Adrenal gland (tissue), 12 donors: Measurements from ENCODE around the gene PNPO. TPM values are rescaled to one million over a fixed set of nuclear protein-coding genes. Genes with fewer than 3 reads are reported as not detected.

Experiments used
- DNase-seq, 7 donors: peaks; one replicate each; pipeline ENCODE4 v3.0.0-alpha.2; 2019 to 2020
- H3K27ac ChIP-seq, 5 donors: fragments of 200-600 bp; sonication (generic) in 4 of 5; 1 replicate in 3 of 5; 2 replicates in 2 of 5; pipeline versions ENCODE4 v1.5.1 to v1.8.0; 2016 to 2020; ENCODE audit warnings: mild to moderate bottlenecking in 1 of 5
- H3K27me3 ChIP-seq: fragments of 200-600 bp; 2 replicates; pipeline ENCODE4 v1.8.0; 2021
- H3K36me3 ChIP-seq, 2 donors: fragments of 200-600 bp; replicated peaks in 1 of 2; 1 replicate in 1 of 2; 2 replicates in 1 of 2; pipeline versions ENCODE4 v1.5.1 to v1.8.0; 2018 to 2022
- H3K4me1 ChIP-seq, 2 donors: fragments of 200-600 bp; replicated peaks in 1 of 2; 1 replicate in 1 of 2; 2 replicates in 1 of 2; pipeline versions ENCODE4 v1.5.1 to v1.8.0; 2018 to 2021
- H3K4me3 ChIP-seq, 4 donors: fragments of 200-600 bp; sonication (generic) in 3 of 4; one replicate each; pipeline ENCODE4 v1.5.1; 2016 to 2018
- H3K9me3 ChIP-seq, 3 donors: fragments of 200-600 bp; sonication (generic) in 1 of 3; replicated peaks in 1 of 3; 1 replicate in 2 of 3; 2 replicates in 1 of 3; pipeline versions ENCODE4 v1.5.1 to v1.8.0; 2016 to 2021
- POLR2A ChIP-seq, 2 donors: fragments of 450-650 bp; IDR thresholded peaks; one replicate each; pipeline ENCODE4 v1.6.1; 2017; ENCODE audit warnings: antibody characterized with exemption in 2 of 2, mild to moderate bottlenecking in 2 of 2, moderate library complexity in 1 of 2
- WGBS, 4 donors: extraction: QIAGEN DNeasy Blood & Tissue Kit in 2 of 4; methylation state at CpG; one replicate each; pipeline versions ENCODE4 v1.1.5 to v1.1.7; 2013 to 2017; 5-methylcytosine and 5-hydroxymethylcytosine counted together
- intact Hi-C, 2 donors: fragments of 100-400 bp; cut with DNase I; formaldehyde crosslinking; loops; one replicate each; pipeline versions ENCODE4 v1.14.1 to v1.15.0; 2022 to 2023
- polyA plus RNA-seq, 3 donors: library from polyadenylated mRNA; stranded (reverse); fragments of 200-250 nt in 2 of 3; fragments of 350-450 nt in 1 of 3; fragmentation: Illumina TruSeq in 1 of 3; extraction: RNeasy Lipid Tissue Mini Kit (QIAGEN cat#74804) in 1 of 3; gene quantifications; one replicate each; pipeline ENCODE4 v1.2.3, GENCODE V29; 2013 to 2014
- total RNA-seq, 9 donors: library from RNA; depleted of rRNA in 4 of 9; stranded (reverse); fragments of >200 nt in 4 of 9; fragments of 120-200 nt in 1 of 9; fragmentation: NEBNext Ultra II Directional in 1 of 9; extraction: Animal tissue kit (Norgen Biotek cat#: 25700) in 1 of 9; gene quantifications; one replicate each; pipeline versions ENCODE4 v1.1.0 to v1.2.4, GENCODE V29; 2013 to 2023
- TF ChIP-seq, protein P1 (sequence below), 6 experiments: fragments of 450-650 bp in 4 of 6; fragments of 200-600 bp in 2 of 6; sonication (generic) in 1 of 6; IDR thresholded peaks; 1 replicate in 5 of 6; 2 replicates in 1 of 6; pipeline versions ENCODE4 v1.5.1 to v1.8.0; 2016 to 2021; ENCODE audit warnings: antibody characterized with exemption in 6 of 6, mild to moderate bottlenecking in 2 of 6, moderate library complexity in 1 of 6
- donor health status: healthy with polysubstance abuse.
- donor health status: Bipolar disorder and iron deficiency.
- donor health status: DM: yes; HTN: yes; CAD: no.
- donor health status: DM: no; HTN: no; CAD: no.
- donor health status: DM: no; HTN: no; CAD: no.
- donor health status: DM: yes; HTN: yes; CAD: no.

PNPO gene
- total and polyA plus RNA-seq, 12 donors, result 19.7 to 91.5 (median 52.4) TPM

DNA sequence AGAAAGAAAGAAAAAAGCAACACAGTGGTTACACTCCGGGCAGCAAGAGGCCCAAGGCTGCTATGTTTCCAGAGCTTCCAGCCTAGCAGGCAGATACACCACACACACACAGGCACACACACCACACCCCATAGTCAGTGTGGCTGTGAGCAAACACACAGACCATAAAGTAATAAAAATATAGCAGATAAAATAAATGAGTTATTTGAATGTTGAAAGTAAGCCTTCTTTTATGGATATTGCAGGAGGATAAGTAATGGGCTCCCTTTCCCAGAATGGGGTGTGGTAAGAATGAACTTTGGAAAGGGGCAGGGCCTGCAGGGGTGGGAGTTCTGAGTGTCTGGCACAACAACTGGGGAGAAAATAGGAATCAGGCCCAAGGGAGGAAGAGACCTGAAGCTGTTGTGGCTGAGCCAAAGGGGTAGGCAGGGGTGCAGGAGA, 24.7 kb downstream of the PNPO start:
- intact Hi-C loops, result loop anchor here in 1 of 2 donors (5.0 kb wide), 1 partner anchor 124 kb away; the partner anchor contains the start of gene SCRN2

DNA sequence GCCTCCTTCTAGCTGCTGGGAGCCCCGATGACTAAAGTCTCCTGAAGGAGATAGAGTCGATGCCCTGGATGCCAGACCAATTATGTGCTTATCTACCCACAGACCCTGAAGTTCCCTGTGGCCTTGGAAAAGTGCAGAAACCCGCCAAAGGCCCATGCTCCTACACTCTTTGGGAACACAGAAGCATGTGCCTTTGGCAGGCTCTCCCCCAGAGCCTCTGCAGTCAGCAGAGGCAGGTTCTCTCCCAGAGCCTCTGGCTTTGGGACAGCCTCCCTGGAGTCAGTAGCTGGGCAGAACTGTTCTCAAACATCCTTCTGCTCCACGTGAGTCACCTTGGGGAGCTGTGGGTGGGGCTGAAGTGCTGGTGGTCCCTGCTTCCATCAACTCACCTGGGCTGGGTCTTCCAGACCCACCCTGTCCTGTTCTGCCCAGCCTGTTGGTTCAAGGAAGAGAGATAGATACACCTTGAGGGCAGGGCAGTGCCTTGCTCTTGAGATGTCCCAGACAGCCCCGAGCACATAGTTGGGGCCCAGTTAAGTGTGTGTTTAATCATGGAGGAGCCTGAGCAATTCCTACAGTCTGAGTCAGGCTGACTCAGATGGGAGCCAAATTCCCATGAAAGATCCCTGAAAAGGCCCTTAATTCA, 26.4 kb downstream of the PNPO start:
- Histone ChIP-seq H3K27me3 (no peaks in the 10 kb centered on the region), H3K36me3 (no peaks in the 10 kb centered on the region), H3K27ac (peak overlapping the region in 1 of 5 donors; percentile 32), H3K4me3 (no peak overlapping the region), H3K9me3 (no peaks in the 10 kb centered on the region), H3K4me1 (peaks cover 7 to 20% of the 10 kb centered on the region in 2 donors)
- intact Hi-C loops, result loop anchor here in 1 of 2 donors (5.0 kb wide), 1 partner anchor 125 kb away; the partner anchor contains the start of gene SCRN2
- 34 to 40% (median 36%) methylated on average over 4 to 5 of the region's 5 CpGs; no CpG with 5 or more reads in 1 of the 4 donors for WGBS, 4 donors
- TF ChIP-seq, protein P1, sequence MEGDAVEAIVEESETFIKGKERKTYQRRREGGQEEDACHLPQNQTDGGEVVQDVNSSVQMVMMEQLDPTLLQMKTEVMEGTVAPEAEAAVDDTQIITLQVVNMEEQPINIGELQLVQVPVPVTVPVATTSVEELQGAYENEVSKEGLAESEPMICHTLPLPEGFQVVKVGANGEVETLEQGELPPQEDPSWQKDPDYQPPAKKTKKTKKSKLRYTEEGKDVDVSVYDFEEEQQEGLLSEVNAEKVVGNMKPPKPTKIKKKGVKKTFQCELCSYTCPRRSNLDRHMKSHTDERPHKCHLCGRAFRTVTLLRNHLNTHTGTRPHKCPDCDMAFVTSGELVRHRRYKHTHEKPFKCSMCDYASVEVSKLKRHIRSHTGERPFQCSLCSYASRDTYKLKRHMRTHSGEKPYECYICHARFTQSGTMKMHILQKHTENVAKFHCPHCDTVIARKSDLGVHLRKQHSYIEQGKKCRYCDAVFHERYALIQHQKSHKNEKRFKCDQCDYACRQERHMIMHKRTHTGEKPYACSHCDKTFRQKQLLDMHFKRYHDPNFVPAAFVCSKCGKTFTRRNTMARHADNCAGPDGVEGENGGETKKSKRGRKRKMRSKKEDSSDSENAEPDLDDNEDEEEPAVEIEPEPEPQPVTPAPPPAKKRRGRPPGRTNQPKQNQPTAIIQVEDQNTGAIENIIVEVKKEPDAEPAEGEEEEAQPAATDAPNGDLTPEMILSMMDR (IDR thresholded peaks at IDR 0.05), result no peak
- TF ChIP-seq POLR2A (IDR thresholded peaks at IDR 0.05), result no peak
- peak in 2 of 7 donors; percentile 31 to 32 for DNase-seq

More for the DNA sequence above, 24.7 kb downstream of the PNPO start:
- H3K9me3 ChIP-seq, result no peaks in the 10 kb centered on the region
- H3K4me1 ChIP-seq, result peaks cover 0 to 12% of the 10 kb centered on the region in 2 donors
- H3K27ac ChIP-seq, result no peak overlapping the region
- no peak for DNase-seq
- 64 to 80% (median 72%) methylated on average over 1 of the region's 1 CpG for WGBS, 4 donors
- no peak for TF ChIP-seq POLR2A (IDR thresholded peaks at IDR 0.05)
- TF ChIP-seq, protein P1 (IDR thresholded peaks at IDR 0.05), result no peak
- no peaks in the 10 kb centered on the region for H3K36me3 ChIP-seq
- no peaks in the 10 kb centered on the region for H3K27me3 ChIP-seq
- no peak overlapping the region for H3K4me3 ChIP-seq

DNA sequence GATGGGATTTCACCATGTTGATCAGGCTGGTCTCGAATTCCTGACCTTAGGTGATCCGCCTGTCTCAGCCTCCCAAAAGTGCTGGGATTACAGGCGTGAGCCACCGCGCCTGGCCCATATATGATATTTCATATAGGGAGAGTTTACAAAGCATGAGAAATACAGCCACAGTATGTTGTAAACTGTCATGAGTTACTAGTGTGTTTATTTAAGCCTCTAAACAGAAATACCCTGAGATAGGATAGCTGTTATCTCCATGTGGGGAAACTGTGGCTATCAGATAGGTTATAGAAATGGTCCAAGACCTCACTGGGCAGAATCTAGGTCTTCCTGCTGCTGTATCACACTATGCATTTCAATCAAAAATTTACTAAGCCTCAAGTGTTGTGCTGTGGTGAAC, 27.5 kb downstream of the PNPO start:
- 90 to 97% (median 94%) methylated on average over 5 of the region's 5 CpGs for WGBS, 4 donors

More for the DNA sequence above, 27.5 kb downstream of the PNPO start:
- no peaks in the 10 kb centered on the region for H3K9me3 ChIP-seq
- peaks cover 7 to 20% of the 10 kb centered on the region in 2 donors for H3K4me1 ChIP-seq
- intact Hi-C loops, result loop anchor here in 1 of 2 donors (5.0 kb wide), 1 partner anchor 127 kb away; the partner anchor contains the start of gene SCRN2
- H3K36me3 ChIP-seq, result peaks cover 0 to 3% of the 10 kb centered on the region in 2 donors
- H3K27me3 ChIP-seq, result no peaks in the 10 kb centered on the region
- no peak overlapping the region for H3K27ac ChIP-seq
- no peak overlapping the region for H3K4me3 ChIP-seq
- TF ChIP-seq, protein P1 (IDR thresholded peaks at IDR 0.05), result no peak
- TF ChIP-seq POLR2A (IDR thresholded peaks at IDR 0.05), result no peak
- DNase-seq, result no peak
